Activated B cell treated with CpG ODN at 0.5 μM for 24 hours (primary cell): Measurements from ENCODE around the gene HOMER1. TPM values are rescaled to one million over a fixed set of nuclear protein-coding genes. Genes with fewer than 3 reads are reported as not detected.
"Not testable (repeated sequence)": the region's sequence is repeated elsewhere in the genome, so short reads cannot be mapped to it uniquely, and the experiment has no call there.

Experiments
- ATAC-seq: fragments of 200-7000 bp; cut with Tn5 transposase; one replicate; pipeline ENCODE4 v1.10.0; 2021; ENCODE audit warnings: low read depth, mild to moderate bottlenecking, moderate library complexity
- CTCF ChIA-PET: fragments of 350-600 bp; sonication (Branson Sonifier 250); formaldehyde crosslinking; loops from one replicate; lab custom pipeline; 2021; ENCODE audit warnings: antibody characterized with exemption; lab: Charles Lee
- POLR2A ChIA-PET: fragments of 350-600 bp; sonication (Branson Sonifier 250); formaldehyde crosslinking; loops from one replicate; lab custom pipeline; 2021; ENCODE audit warnings: antibody characterized with exemption; lab: Charles Lee
- DNase-seq: peaks from one replicate; pipeline ENCODE4 v3.0.0; 2022
- H3K27ac Mint-ChIP-seq: one replicate; pipeline ENCODE4 v1.8.0; 2020; ENCODE audit warnings: mixed read lengths
- H3K27me3 Mint-ChIP-seq: one replicate; pipeline ENCODE4 v1.8.0; 2021; ENCODE audit warnings: mixed read lengths
- H3K36me3 Mint-ChIP-seq: one replicate; pipeline ENCODE4 v1.8.0; 2021; ENCODE audit warnings: low read depth, mixed read lengths
- H3K4me1 Mint-ChIP-seq: one replicate; pipeline ENCODE4 v1.8.0; 2021; ENCODE audit warnings: mixed read lengths
- H3K4me3 Mint-ChIP-seq: one replicate; pipeline ENCODE4 v1.8.0; 2020; ENCODE audit warnings: mild to moderate bottlenecking, mixed read lengths
- H3K9me3 Mint-ChIP-seq: one replicate; pipeline ENCODE4 v1.8.0; 2020; ENCODE audit warnings: mixed read lengths
- CTCF ChIP-seq: fragments of 200-600 bp; IDR thresholded peaks from one replicate; pipeline ENCODE4 v1.8.0; 2022; ENCODE audit warnings: antibody characterized with exemption, mild to moderate bottlenecking
- intact Hi-C: fragments of 100-400 bp; cut with micrococcal nuclease; formaldehyde crosslinking; loops from one replicate; pipeline ENCODE4 v1.15.1; 2024
- total RNA-seq: library from RNA; stranded (reverse); gene quantifications from 2 replicates; pipeline ENCODE4 v1.2.3, GENCODE V29; 2022

The HOMER1 gene
- total RNA-seq, 1 donor from 2014 or later, result 3.2 TPM

DNA sequence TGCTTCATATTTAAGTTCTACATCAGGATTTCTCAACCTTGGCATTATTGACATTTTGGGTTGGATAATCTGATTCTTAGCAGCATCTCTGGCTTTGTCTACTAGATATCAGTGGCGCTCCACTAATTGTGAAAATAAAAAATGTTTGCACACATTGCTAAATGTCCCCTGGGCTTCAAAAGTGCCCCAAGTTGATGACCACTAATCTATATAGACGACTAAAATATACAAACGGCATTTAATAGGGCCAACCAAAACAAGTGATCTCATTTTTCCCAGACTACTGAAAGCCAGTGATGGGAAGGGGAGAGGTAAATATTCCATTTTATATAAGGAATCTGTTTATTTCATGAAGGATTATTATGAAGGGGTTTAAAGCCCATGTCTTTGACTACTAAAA is 118.6 kb downstream of the HOMER1 start:
- DNase-seq (no peak), ATAC-seq (no peak)
- H3K27ac Mint-ChIP-seq, result no peak overlapping the region
- ChIA-PET CTCF (no interaction called here), POLR2A (no interaction called here)
- peaks cover 2% of the 10 kb centered on the region for H3K36me3 Mint-ChIP-seq
- no peaks in the 10 kb centered on the region for H3K4me1 Mint-ChIP-seq
- H3K9me3 Mint-ChIP-seq, result no peaks in the 10 kb centered on the region
- TF ChIP-seq CTCF, result no peak
- no peak overlapping the region for H3K4me3 Mint-ChIP-seq
- H3K27me3 Mint-ChIP-seq, result no peaks in the 10 kb centered on the region
- intact Hi-C loops, result no loop called here

DNA sequence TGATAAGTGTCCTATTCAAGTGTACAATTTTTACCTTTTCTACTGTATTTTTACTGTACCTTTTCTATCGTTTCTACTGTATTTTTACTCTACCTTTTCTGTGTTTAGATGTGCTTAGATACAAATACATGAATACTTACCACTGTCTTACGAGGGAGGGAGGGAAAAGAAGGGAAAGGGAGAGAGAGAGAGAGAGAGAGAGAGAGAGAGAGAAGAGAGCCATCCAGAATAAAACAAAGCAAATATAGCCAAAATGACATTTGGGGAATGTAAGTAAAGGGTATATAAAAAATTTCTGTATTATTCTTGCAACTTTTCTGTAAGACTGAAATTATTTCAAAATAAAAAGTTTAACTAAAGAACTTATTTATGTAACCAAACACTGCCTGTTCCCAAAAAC is 121.2 kb downstream of the HOMER1 start:
- no peak for TF ChIP-seq CTCF
- POLR2A ChIA-PET, result no interaction called here
- Mint-ChIP-seq H3K27me3 (no peaks in the 10 kb centered on the region), H3K36me3 (peaks cover 2% of the 10 kb centered on the region), H3K4me3 (no peak overlapping the region), H3K9me3 (no peaks in the 10 kb centered on the region), H3K27ac (no peak overlapping the region), H3K4me1 (no peaks in the 10 kb centered on the region)
- DNase-seq (no peak), ATAC-seq (no peak)
- CTCF ChIA-PET, result no interaction called here
- intact Hi-C loops, result no loop called here

DNA sequence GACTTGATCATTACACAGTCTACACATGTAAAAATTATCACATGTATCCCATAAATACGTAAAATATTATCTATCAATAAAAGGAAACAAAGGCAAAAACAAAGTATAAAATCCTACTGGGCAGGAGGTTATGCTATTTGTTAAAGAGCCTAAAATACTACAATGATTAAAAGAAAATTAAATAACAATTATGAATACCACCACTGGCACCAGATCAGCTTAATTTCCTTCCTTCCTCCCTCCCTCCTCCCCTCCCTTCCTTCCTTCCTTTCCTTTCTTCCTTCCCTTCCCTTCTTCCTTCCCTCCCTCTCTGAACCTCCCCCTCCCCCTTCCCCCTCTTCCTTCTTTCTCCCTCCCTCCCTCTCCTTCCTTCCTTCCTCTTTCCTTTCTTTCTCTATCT is 127.3 kb downstream of the HOMER1 start:
- Mint-ChIP-seq H3K9me3 (peaks cover 27% of the 10 kb centered on the region), H3K27ac (no peak overlapping the region), H3K36me3 (peaks cover 19% of the 10 kb centered on the region), H3K4me3 (no peak overlapping the region), H3K4me1 (no peaks in the 10 kb centered on the region), H3K27me3 (no peaks in the 10 kb centered on the region)
- intact Hi-C loops, result no loop called here
- DNase-seq (no peak), ATAC-seq (no peak)
- POLR2A ChIA-PET, result no interaction called here
- no peak for TF ChIP-seq CTCF
- CTCF ChIA-PET, result no interaction called here

- CTCF ChIA-PET, H3K27me3 Mint-ChIP-seq, H3K4me1 Mint-ChIP-seq, ATAC-seq, H3K4me3 Mint-ChIP-seq, H3K27ac Mint-ChIP-seq, DNase-seq, POLR2A ChIA-PET, intact Hi-C loops: not testable (repeated sequence)
- peaks cover 31% of the 10 kb centered on the region for H3K9me3 Mint-ChIP-seq
- peaks cover 24% of the 10 kb centered on the region for H3K36me3 Mint-ChIP-seq
Observed at GRCh38 chr5:79385126-79385525, 128.8 kb downstream of the HOMER1 start.

- H3K36me3 Mint-ChIP-seq, result peaks cover 14% of the 10 kb centered on the region
- POLR2A ChIA-PET, result no interaction called here
Observed at GRCh38 chr5:79378510-79379186, 135.3 kb downstream of the HOMER1 start.

More at GRCh38 chr5:79378510-79379186, 135.3 kb downstream of the HOMER1 start:
- Mint-ChIP-seq H3K27ac (no peak overlapping the region), H3K27me3 (no peaks in the 10 kb centered on the region), H3K4me3 (no peak overlapping the region), H3K4me1 (no peaks in the 10 kb centered on the region), H3K9me3 (peaks cover 22% of the 10 kb centered on the region)
- DNase-seq (no peak), ATAC-seq (no peak)
- intact Hi-C loops, result no loop called here
- CTCF ChIA-PET, result no interaction called here
- TF ChIP-seq CTCF, result no peak
